ENCODE measurements around the gene NCOA1. TPM values are rescaled to one million over a fixed set of nuclear protein-coding genes. Genes with fewer than 3 reads are reported as not detected.
"Not testable (repeated sequence)": the region's sequence is repeated elsewhere in the genome, so short reads cannot be mapped to it uniquely, and the experiment has no call there.

The NCOA1 gene
- total RNA-seq, 4 donors from 2014 or later = 41.3 to 69.6 (median 54.8) TPM

- DNase-seq = no peak
- no peaks in the 10 kb centered on the region for H3K9me3 ChIP-seq
- H3K4me1 ChIP-seq = peaks cover 0 to 14% (median 4%) of the 10 kb centered on the region in 4 donors
- no peaks in the 10 kb centered on the region for H3K27me3 ChIP-seq
- H3K36me3 ChIP-seq = no peaks in the 10 kb centered on the region
- no peak for TF ChIP-seq POLR2A (IDR thresholded peaks at IDR 0.05)
- no peak for TF ChIP-seq CTCF (IDR thresholded peaks at IDR 0.05)
- H3K27ac ChIP-seq = no peak overlapping the region
- H3K4me3 ChIP-seq = no peak overlapping the region
Measured at GRCh38 chr2:24579053-24579803, 88.2 kb downstream of the NCOA1 start.

DNA sequence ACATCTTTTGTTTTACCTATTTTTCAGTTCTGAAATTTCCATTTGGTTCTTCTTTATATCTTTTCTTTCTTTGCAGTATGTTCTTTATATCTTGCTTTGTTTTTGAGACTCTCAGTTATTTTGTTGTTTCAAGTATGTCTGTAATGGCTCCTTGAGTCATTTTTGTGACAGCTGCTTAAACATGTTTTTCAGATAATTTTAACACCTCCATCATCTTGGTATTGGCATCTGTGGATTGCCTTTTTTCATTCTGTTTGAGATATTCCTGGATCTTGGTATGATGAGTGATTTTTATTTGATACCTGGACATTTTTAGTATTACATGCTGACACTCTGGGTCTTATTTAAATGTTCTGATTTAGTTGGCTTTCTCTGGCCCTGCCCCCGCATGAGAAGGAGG, 89.5 kb downstream of the NCOA1 start:
- DNase-seq = no peak
- Histone ChIP-seq H3K4me1 (peaks cover 0 to 14% (median 4%) of the 10 kb centered on the region in 4 donors), H3K9me3 (no peaks in the 10 kb centered on the region), H3K27ac (no peak overlapping the region), H3K27me3 (no peaks in the 10 kb centered on the region), H3K4me3 (no peak overlapping the region), H3K36me3 (no peaks in the 10 kb centered on the region)
- TF ChIP-seq CTCF (IDR thresholded peaks at IDR 0.05) (no peak), POLR2A (IDR thresholded peaks at IDR 0.05) (no peak)

GRCh38 chr2:24581971-24582370, 90.9 kb downstream of the NCOA1 start:
- H3K4me1 ChIP-seq = peaks cover 0 to 11% (median 4%) of the 10 kb centered on the region in 4 donors
- H3K27me3 ChIP-seq, H3K4me3 ChIP-seq, H3K9me3 ChIP-seq, H3K27ac ChIP-seq, H3K36me3 ChIP-seq, DNase-seq: not testable (repeated sequence)

DNA sequence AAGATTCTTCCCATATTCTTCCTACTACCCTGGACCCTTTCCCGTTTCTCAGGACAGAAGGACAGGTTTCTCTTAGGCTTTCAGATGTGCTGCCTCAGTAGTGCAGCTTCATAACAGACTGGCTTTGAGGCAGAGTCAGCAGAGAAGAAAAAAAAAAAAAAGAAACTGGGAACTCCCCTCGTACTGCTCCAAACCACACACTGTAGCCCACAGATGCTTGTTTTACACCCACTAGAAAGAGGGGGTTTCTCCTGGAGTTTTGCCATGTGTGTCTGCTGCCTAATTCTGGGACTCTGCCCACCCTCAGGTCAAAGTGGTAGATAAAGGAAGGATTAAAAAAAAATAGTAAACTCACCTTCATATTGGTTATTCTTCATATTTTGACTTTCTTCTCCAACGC, 95.9 kb downstream of the NCOA1 start:
- peaks cover 0 to 6% (median 0%) of the 10 kb centered on the region in 4 donors for H3K4me1 ChIP-seq
- TF ChIP-seq POLR2A (IDR thresholded peaks at IDR 0.05) (no peak), CTCF (IDR thresholded peaks at IDR 0.05) (no peak)
- no peaks in the 10 kb centered on the region for H3K36me3 ChIP-seq
- no peak overlapping the region for H3K27ac ChIP-seq
- H3K4me3 ChIP-seq = no peak overlapping the region
- H3K27me3 ChIP-seq = no peaks in the 10 kb centered on the region
- no peaks in the 10 kb centered on the region for H3K9me3 ChIP-seq
- no peak for DNase-seq

- no peak for DNase-seq
- TF ChIP-seq POLR2A (IDR thresholded peaks at IDR 0.05) = no peak
- no peak for TF ChIP-seq CTCF (IDR thresholded peaks at IDR 0.05)
- H3K9me3 ChIP-seq = no peaks in the 10 kb centered on the region
Measured at GRCh38 chr2:24588294-24588693, 97.2 kb downstream of the NCOA1 start.

GRCh38 chr2:24592441-24593100, 101.5 kb downstream of the NCOA1 start:
- Histone ChIP-seq H3K27ac (no peak overlapping the region), H3K9me3 (no peaks in the 10 kb centered on the region), H3K27me3 (no peaks in the 10 kb centered on the region), H3K4me3 (no peak overlapping the region), H3K4me1 (peaks cover 0 to 6% (median 0%) of the 10 kb centered on the region in 4 donors), H3K36me3 (no peaks in the 10 kb centered on the region)
- TF ChIP-seq POLR2A (IDR thresholded peaks at IDR 0.05) (no peak), CTCF (IDR thresholded peaks at IDR 0.05) (no peak)
- no peak for DNase-seq

More at GRCh38 chr2:24588294-24588693, 97.2 kb downstream of the NCOA1 start:
- H3K27ac ChIP-seq = peak overlapping the region in 2 of 4 donors; percentile 38 to 48
- H3K36me3 ChIP-seq = no peaks in the 10 kb centered on the region
- H3K4me1 ChIP-seq = peaks cover 0 to 6% (median 0%) of the 10 kb centered on the region in 4 donors
- no peak overlapping the region for H3K4me3 ChIP-seq
- H3K27me3 ChIP-seq = no peaks in the 10 kb centered on the region
